Measurements from ENCODE around the gene SEMA4D. TPM values are rescaled to one million over a fixed set of nuclear protein-coding genes. Genes with fewer than 3 reads are reported as not detected.

SEMA4D gene
- total and polyA plus RNA-seq, 9 of the 15 experiments (the other 6 are each of a cell fraction or from before 2014, with no cell fraction given) = 0.38 to 5.1 (median 1.8) TPM

- ATAC-seq = no peak
- Histone ChIP-seq H3K4me2 (ENCODE audit: insufficient read depth, low read length) (no peak overlapping the region), H3K27ac (ENCODE audit: extremely low read depth, low read depth, low read length) (no peak overlapping the region), H3K79me2 (ENCODE audit: control insufficient read depth, insufficient read depth, low read length) (no peaks in the 10 kb centered on the region), H3K9me1 (ENCODE audit: control insufficient read depth, insufficient read depth, low read length) (no peaks in the 10 kb centered on the region), H3K4me3 (no peak overlapping the region), H3K27me3 (ENCODE audit: control insufficient read depth in 2 of 2, insufficient read depth in 2 of 2, low read length in 2 of 2) (peaks cover 0 to 4% of the 10 kb centered on the region in 2 experiments; a peak in 1 of 5 replicates), H3K9ac (ENCODE audit: insufficient read depth in 1 of 2, low read depth in 2 of 2, low read length in 2 of 2) (no peak overlapping the region), H3K4me1 (replicated peaks in 1 of 2; ENCODE audit: control insufficient read depth in 2 of 2, insufficient read depth in 2 of 2, low read length in 2 of 2) (no peaks in the 10 kb centered on the region; a peak in 1 of 5 replicates), H3K36me3 (ENCODE audit: control insufficient read depth, insufficient read depth, low read length) (no peaks in the 10 kb centered on the region), H2AFZ (ENCODE audit: low read depth, low read length) (no peak overlapping the region), H4K20me1 (replicated peaks; ENCODE audit: control insufficient read depth, insufficient read depth, low read length) (no peaks in the 10 kb centered on the region), H3K9me3 (replicated peaks; ENCODE audit: control insufficient read depth, insufficient read depth, low read depth, low read length) (no peaks in the 10 kb centered on the region)
- CTCF ChIA-PET (ENCODE audit: low intra/inter-chr PET ratio) = interaction anchor here (0.7 kb wide), 1 partner anchor 538 kb away, joined by 5 read pairs; no protein-coding TSS in a partner anchor
- POLR2A ChIA-PET = interaction anchor here (0.5 to 0.7 kb wide), 2 partner anchors 83 to 352 kb away, joined by 3 read pairs; no protein-coding TSS in a partner anchor
- WGBS (ENCODE audit: insufficient coverage, low coverage, missing lambda C conversion rate) = 7% methylated on average over 8 of the region's 13 CpGs
- TF ChIP-seq ZBTB2 (IDR thresholded peaks at IDR 0.05) (no peak), ZNF584 (CRISPR knock-in tag; IDR thresholded peaks at IDR 0.05; ENCODE audit: low read depth) (no peak), ZNF696 (CRISPR knock-in tag; conservative IDR thresholded peaks at IDR 0.05) (no peak), ARID3A (IDR thresholded peaks at IDR 0.05; ENCODE audit: borderline replicate concordance, low read depth, low read length) (no peak), BCLAF1 (IDR thresholded peaks at IDR 0.05; ENCODE audit: borderline replicate concordance in 1 of 2, control insufficient read depth in 1 of 2, low read depth in 2 of 2, low read length in 1 of 2) (no peak), ETV6 (IDR thresholded peaks at IDR 0.05; ENCODE audit: borderline replicate concordance in 1 of 2, low read depth in 2 of 2, low read length in 1 of 2) (no peak), ETV6 (CRISPR knock-in tag; IDR thresholded peaks at IDR 0.05; ENCODE audit: borderline replicate concordance) (no peak), IRF9 (tag; IDR thresholded peaks at IDR 0.05) (no peak), GMEB1 (CRISPR knock-in tag; IDR thresholded peaks at IDR 0.05) (no peak), TCFL5 (CRISPR knock-in tag; conservative IDR thresholded peaks at IDR 0.05) (no peak)
- in situ Hi-C loops (cut with MboI) (no loop called here), intact Hi-C loops (cut with micrococcal nuclease) (no loop called here)
- no TSS peak for BruUV-seq (replicated peaks)
- DNase-seq (ENCODE audit: extremely low read depth in 1 of 4, low spot score in 3 of 4) = no peak
- no peak for FAIRE-seq
Observed at GRCh38 chr9:89534515-89535287, 36.8 kb upstream of the SEMA4D start.

Measured in K562 (cell line).